Osteocyte (in vitro differentiated cells): ENCODE data around the gene F3. TPM values are rescaled to one million over a fixed set of nuclear protein-coding genes. Genes with fewer than 3 reads are reported as not detected.

ENCODE experiments used
- DNase-seq: peaks from one replicate; pipeline ENCODE4 v3.0.0; 2021; ENCODE audit warnings: mixed read lengths; ENCODE audit not compliant: unreplicated experiment; ENCODE audit errors: extremely low spot score
- H3K27ac Mint-ChIP-seq: one replicate; pipeline ENCODE4 v1.8.0; 2021; ENCODE audit warnings: mild to moderate bottlenecking, mixed read lengths; ENCODE audit not compliant: unreplicated experiment
- H3K27me3 Mint-ChIP-seq: one replicate; pipeline ENCODE4 v1.8.0; 2021; ENCODE audit warnings: mixed read lengths; ENCODE audit not compliant: unreplicated experiment
- H3K36me3 Mint-ChIP-seq: one replicate; pipeline ENCODE4 v1.8.0; 2021; ENCODE audit warnings: mixed read lengths; ENCODE audit not compliant: unreplicated experiment
- H3K4me1 Mint-ChIP-seq: one replicate; pipeline ENCODE4 v1.8.0; 2021; ENCODE audit warnings: mixed read lengths; ENCODE audit not compliant: unreplicated experiment
- H3K4me3 Mint-ChIP-seq: one replicate; pipeline ENCODE4 v1.8.0; 2021; ENCODE audit warnings: mild to moderate bottlenecking, moderate library complexity, mixed read lengths; ENCODE audit not compliant: unreplicated experiment
- H3K9me3 Mint-ChIP-seq: one replicate; pipeline ENCODE4 v1.8.0; 2021; ENCODE audit warnings: mixed read lengths; ENCODE audit not compliant: unreplicated experiment
- long read RNA-seq: library from polyadenylated mRNA; unstranded; transcript quantifications from one replicate; pipeline ENCODE4 v2.0.0, GENCODE V29; 2021
- total RNA-seq: library from RNA; stranded (reverse); gene quantifications from 2 replicates; pipeline ENCODE4 v1.2.1, GENCODE V29; 2021
- TF ChIP-seq, protein P1 (sequence below): fragments of 200-600 bp; sonication (generic); IDR thresholded peaks from 2 replicates; pipeline ENCODE4 v1.5.0; 2021; ENCODE audit warnings: antibody characterized with exemption, mild to moderate bottlenecking, moderate library complexity

The F3 gene
- 11.2 and 12.1 TPM in 2 replicates for total RNA-seq
- long read RNA-seq, transcript F3-201 (6 exons, 2,287 nt), result major isoform, 20 of 25 reads
- long read RNA-seq, partial matches to known transcripts, result 2 of 25 reads
- long read RNA-seq, other reads (novel, unspliced or antisense), result 1 of 25 reads

DNA sequence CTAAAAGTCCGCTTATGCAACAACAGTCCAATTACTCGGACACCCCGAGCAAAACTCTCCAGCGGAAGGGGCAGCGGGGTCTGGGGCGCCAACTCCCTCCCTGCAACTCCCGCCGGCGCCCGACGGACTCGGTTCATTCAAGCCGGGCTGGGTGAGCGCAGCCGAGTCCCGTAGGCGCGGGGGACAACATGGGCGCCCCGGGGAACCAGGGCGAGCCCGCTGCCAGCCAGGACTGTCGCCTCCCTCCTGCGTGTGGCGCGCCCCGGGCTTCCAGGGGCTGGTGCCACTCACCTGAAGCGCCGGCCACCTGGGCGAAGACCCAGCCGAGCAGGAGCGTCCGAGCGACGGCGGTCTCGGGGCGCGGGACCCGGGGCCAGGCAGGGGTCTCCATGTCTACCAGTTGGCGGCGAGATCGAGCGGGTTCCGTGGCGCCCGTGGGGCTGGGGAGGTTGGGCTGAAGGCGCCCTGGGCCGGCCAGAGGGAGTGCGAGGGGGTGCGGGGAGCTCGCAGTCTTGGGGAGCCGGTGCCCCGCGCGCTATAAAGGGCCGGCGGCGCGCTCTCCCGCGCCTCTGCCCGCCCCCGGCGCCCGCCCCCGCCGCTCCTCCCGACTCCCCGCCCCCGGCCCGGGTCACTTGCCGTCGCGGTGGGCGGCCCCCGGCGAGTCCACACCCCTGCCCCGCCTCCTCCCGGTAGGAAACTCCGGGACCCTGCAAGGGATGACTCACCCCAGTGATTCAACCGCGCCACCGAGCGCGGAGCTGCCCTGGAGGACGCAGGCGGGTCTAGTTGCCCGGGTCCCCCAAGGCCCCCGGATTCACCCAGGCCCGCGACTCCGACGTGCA is at the start of gene F3:
TSS of gene F3 (minus strand) at position 514 of the 842 bp plus-strand sequence. CDS start at position 391, 123 bp downstream.
- Mint-ChIP-seq H3K27ac (peak within 1 kb of the TSS; percentile 91), H3K4me1 (peaks cover 54% of the 10 kb centered on the region), H3K4me3 (peak within 1 kb of the TSS; percentile 88), H3K36me3 (peaks cover 5% of the 10 kb centered on the region), H3K27me3 (no peaks in the 10 kb centered on the region), H3K9me3 (no peaks in the 10 kb centered on the region)
- peak; percentile 90 for DNase-seq
- TF ChIP-seq, protein P1, sequence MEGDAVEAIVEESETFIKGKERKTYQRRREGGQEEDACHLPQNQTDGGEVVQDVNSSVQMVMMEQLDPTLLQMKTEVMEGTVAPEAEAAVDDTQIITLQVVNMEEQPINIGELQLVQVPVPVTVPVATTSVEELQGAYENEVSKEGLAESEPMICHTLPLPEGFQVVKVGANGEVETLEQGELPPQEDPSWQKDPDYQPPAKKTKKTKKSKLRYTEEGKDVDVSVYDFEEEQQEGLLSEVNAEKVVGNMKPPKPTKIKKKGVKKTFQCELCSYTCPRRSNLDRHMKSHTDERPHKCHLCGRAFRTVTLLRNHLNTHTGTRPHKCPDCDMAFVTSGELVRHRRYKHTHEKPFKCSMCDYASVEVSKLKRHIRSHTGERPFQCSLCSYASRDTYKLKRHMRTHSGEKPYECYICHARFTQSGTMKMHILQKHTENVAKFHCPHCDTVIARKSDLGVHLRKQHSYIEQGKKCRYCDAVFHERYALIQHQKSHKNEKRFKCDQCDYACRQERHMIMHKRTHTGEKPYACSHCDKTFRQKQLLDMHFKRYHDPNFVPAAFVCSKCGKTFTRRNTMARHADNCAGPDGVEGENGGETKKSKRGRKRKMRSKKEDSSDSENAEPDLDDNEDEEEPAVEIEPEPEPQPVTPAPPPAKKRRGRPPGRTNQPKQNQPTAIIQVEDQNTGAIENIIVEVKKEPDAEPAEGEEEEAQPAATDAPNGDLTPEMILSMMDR, result peak; percentile 38

GRCh38 chr1:94590203-94591137 is 48.9 kb upstream of the F3 start:
- Mint-ChIP-seq H3K4me3 (no peak overlapping the region), H3K27ac (no peak overlapping the region), H3K4me1 (peaks cover 27% of the 10 kb centered on the region), H3K36me3 (no peaks in the 10 kb centered on the region), H3K9me3 (no peaks in the 10 kb centered on the region), H3K27me3 (peaks cover 5% of the 10 kb centered on the region)
- no peak for DNase-seq
- TF ChIP-seq, protein P1, result no peak

DNA sequence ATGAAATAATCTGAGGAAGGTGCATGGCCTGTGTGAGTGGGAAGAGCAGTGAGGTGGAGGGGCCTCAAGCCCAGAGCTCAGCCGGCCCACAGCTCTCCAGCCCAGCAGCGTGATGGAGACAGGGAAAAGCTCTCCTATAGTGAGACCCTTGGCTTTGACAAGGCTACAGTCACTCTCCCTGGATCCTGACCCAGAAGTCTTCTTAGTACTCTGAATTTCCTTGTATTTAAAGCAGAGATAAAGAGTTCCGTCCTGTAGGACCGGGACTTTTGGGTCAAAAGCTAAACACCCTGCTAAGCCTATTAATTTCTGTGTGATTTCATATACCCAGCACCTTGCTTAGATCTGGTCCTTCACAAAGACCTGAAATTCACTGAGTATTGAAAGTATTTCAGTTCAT is 48.2 kb upstream of the F3 start:
- no peaks in the 10 kb centered on the region for H3K9me3 Mint-ChIP-seq
- DNase-seq, result no peak
- TF ChIP-seq, protein P1, result no peak
- peaks cover 29% of the 10 kb centered on the region for H3K4me1 Mint-ChIP-seq
- no peaks in the 10 kb centered on the region for H3K36me3 Mint-ChIP-seq
- no peak overlapping the region for H3K27ac Mint-ChIP-seq
- H3K27me3 Mint-ChIP-seq, result peaks cover 4% of the 10 kb centered on the region
- H3K4me3 Mint-ChIP-seq, result no peak overlapping the region

DNA sequence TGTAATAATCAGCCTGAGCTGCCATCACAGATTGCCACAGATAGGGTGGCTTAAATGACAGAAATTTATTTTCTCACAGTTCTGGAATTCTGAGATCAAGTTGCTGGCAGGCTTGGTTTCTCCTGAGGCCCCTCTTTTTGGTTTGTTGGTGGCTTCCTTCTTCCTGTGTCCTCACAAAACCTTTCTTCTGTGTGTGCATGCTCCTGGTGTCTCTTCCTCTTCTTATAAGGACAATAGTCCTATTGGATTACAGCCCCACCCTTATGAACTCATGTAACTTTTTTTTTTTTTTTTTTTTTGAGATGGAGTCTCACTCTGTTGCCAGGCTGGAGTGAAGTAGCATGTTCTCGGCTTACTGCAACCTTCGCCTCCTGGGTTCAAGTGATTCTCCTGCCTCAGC is 41.0 kb upstream of the F3 start:
- H3K4me3 Mint-ChIP-seq, result no peak overlapping the region
- peaks cover 56% of the 10 kb centered on the region for H3K4me1 Mint-ChIP-seq
- TF ChIP-seq, protein P1, result no peak
- peaks cover 8% of the 10 kb centered on the region for H3K36me3 Mint-ChIP-seq
- peaks cover 2% of the 10 kb centered on the region for H3K27me3 Mint-ChIP-seq
- no peak for DNase-seq
- H3K9me3 Mint-ChIP-seq, result peaks cover 14% of the 10 kb centered on the region
- H3K27ac Mint-ChIP-seq, result peak overlapping the region; percentile 13
